HG03442 (cell line): Measurements from ENCODE around the gene CFAP299.
A peak's percentile ranks its signal among the peaks of the same experiment; 100 is the strongest.
"Not testable (repeated sequence)": the region's sequence is repeated elsewhere in the genome, so short reads cannot be mapped to it uniquely, and the experiment has no call there.

Experiments used
- ATAC-seq: cut with Tn5 transposase; IDR thresholded peaks from one replicate; pipeline ENCODE4 v1.9.1; 2021; ENCODE audit warnings: mild to moderate bottlenecking, moderate library complexity; ENCODE audit not compliant: unreplicated experiment

The CFAP299 gene

DNA sequence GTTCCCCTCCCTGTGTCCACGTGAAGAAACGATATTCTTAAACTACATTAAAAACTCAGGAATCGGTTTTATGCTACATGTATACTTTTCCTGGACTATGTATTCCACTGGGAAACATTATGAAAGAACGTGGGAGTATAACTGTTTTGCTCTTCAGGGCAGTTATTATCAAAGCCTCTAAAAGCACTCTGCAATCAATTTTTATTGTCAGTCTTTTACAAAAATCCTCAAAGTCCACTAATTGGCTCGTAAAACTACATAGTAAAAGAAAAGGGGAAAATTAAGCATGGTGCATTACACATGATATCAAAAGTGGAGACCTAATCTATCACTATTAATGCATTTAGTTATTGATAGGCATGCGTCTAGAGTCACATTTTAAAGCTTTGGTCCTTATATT is 11.4 kb upstream of the CFAP299 start:
- ATAC-seq, result no peak

DNA sequence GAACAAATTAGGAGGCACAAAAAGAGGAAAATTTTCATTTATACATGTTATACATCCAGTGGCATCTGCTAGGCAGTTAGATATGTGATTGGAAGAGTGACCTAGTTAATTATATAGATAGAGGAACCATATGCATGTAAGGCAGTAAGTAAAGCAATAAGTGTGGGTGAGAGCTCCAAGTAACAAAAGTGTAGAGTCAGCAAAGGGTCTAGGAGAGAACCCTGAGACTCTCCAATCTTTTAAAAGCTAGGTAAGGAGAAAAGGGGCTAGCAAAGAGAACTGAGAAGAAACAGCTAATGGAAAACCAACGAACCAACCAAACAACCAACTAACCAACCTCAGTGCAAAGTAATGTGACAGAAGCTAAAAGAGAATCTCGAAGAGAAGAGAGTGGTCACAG is 3.8 kb upstream of the CFAP299 start:
- no peak for ATAC-seq

DNA sequence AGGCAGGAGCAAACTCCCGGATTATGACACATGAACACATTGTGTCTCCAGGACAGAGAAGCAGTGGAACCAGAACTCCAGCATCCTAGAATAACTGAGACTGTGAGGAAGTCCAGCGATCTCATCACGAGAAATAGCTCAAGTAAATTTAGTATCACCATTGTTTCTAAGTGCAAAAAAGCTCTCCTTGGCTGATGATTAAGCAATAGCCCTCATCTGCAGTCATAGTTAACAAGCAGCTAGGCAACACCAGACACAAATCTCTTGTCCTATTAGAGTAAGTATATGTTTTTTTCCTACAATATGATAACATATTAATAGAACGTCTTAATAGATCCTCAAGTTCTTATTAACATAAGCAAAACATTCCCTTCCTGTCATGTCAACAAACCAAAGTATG is 2.4 kb upstream of the CFAP299 start:
- ATAC-seq, result no peak

DNA sequence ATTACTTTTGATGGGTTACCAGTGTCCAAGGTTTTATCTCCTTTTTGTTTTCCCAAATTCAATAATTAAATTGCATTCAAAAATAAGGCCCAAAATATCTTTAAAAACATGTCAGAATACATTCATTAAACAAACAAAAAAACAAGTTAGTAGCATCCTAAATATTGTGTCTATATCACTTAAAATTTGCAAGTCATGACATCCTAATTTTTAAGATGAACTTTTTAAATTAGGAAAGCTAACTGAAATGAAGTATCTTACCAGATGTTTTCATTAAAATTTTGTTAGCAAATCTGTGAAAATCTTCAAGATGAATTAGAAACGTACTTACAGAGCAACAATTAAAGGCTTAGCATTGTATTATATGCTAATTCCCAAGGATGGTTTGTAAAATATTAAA is 962 bp upstream of the CFAP299 start:
- ATAC-seq, result no peak

DNA sequence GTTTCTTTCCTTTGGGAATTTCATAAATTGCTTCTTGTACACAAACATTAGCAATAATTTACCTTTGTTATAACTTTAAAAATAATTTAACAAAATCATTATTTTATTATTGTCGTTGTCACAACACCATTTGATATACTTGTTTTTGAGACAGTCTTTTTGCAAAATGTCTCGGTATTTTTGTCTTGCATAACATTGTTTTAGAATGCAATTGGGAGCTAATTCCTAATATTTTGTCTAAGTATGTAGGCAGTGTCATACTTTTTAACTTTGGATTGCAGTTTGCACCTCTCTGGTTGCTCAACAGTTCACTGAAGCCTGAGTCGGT is 340 bp upstream of the CFAP299 start:
- no peak for ATAC-seq

DNA sequence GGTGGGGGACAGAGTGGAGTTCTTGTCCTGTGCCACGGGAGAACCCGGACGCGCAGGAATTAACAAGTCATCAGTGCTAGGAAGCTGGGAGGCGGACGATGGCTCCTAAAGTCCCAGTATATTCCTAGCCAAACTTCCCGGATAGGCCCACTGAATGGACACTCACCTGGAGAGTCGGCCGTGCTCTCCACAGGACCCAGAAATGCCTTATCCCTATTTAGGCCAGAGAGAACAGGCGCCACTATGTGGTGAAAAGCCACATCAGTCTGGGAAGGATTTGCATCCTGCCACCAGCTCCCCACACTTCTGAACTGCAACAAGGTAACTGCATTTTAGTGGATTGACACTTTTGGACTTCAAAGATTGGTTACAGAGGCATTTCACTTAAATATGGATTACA is 1.1 kb downstream of the CFAP299 start:
- ATAC-seq, result no peak

DNA sequence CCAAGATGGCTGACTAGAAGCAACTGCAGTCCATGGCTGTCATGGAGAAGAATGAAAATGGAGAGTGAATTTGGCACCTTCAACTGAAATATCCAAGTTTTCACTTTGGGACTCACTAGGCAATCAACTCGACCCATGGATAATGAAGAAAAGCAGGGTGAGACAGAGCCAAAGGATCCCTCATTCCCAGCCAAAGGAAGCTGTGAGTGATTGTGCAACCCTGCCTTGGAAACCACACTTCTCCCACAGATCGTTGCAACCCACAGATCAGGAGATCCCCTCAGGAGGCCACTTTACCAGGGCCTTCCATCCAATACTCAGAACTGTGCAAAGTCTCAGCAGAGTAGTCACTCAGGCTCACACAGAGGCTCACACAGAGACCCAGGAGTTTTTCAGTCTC is 4.5 kb downstream of the CFAP299 start:
- no peak for ATAC-seq

DNA sequence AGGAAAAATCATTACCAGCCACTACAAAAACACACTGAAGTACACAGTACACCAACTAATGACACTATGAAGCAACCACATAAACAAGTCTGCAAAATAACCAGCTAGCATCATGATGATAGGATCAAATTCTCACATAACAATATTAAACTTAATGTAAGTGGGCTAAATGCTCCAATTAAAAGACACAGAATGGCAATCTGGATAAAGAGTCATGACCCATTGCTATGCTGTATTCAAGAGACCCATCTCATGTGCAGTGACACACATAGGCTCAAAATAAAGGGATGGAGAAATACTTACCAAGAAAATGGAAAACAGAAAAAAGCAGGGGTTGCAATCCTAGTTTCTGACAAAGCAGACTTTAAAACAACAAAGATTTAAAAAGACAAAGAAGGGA is 7.2 kb downstream of the CFAP299 start:
- not testable (repeated sequence) for ATAC-seq

DNA sequence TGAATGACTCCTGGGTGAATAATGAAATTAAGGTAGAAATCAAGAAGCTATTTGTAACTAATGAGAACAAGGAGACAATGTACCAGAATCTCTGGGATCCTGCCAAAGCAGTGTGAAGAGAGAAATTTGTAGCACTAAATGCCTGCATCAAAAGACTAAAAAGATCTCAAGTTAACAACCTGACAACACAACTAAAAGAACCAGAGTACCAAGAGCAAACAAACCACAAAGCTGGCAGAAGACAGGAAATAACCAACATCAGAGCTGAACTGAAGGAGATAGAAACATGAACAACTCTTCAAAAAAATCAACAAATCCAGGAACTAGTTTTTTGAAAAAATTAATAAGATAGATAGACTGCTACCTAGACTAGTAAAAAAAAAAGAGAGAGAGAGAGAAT is 8.4 kb downstream of the CFAP299 start:
- ATAC-seq, result no peak

DNA sequence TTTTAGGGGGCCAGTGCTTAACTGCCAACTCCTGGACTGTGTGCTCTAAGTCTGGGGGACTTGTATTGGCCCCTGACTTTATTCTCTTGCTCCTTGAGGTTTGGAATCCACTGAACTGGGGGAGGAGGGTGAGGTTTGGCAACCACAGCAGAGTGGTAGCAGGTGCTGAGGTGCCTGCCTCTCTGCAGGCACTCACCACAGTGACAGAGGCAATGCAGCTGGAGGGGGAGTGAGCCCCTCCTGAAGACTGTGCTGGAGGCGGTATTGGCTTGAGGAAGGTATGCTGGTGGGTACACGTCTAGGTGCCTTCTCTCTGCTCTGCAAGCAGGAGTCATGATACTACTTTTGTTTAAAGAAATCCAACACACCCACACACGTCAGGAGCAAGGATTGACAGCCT is 24.6 kb downstream of the CFAP299 start:
- no peak for ATAC-seq

DNA sequence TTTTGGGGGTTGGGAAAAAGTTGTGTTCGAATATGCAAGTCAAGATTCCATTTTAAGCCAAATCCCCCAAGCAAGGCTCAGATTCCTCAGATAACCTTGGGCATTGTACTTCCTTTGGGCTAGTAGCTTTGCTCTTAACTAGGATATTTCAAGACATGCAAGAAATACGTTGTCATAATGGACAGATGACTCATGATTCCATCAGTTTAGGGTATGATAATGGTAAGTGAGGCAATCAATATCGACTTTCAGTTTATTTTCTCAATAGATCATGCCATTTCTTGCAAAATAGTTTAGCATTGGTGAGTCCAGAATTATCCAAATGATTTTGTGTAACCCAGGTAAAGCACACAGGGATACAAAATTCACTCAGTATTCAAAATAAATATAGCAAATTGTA is 25.4 kb downstream of the CFAP299 start:
- ATAC-seq, result no peak

DNA sequence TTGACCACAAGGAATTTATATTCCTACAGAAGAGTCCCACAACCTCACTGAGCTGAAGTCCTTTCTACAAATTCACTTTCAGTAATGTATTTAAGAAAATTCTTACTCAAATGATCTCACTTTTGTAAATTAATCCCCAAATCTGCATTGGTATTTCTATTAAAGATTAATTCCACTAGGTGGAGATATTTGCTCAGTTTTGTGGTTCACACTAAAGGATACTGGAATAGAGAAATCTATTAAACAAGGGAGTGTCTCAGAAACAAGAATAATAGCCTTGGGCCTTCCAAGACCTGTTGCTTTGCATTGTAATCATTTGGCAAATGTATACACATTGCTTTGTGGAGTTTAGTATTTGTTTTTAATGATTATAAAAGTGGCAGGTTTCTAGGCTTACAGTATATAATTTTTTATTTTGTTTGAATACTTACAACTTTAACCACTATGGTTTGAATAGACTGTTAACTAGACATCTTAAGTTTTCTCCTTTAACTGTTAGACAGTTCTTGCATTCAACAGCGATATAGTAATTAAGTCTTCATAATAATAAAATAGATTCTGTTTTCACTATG is 25.9 kb downstream of the CFAP299 start:
- ATAC-seq, result no peak

DNA sequence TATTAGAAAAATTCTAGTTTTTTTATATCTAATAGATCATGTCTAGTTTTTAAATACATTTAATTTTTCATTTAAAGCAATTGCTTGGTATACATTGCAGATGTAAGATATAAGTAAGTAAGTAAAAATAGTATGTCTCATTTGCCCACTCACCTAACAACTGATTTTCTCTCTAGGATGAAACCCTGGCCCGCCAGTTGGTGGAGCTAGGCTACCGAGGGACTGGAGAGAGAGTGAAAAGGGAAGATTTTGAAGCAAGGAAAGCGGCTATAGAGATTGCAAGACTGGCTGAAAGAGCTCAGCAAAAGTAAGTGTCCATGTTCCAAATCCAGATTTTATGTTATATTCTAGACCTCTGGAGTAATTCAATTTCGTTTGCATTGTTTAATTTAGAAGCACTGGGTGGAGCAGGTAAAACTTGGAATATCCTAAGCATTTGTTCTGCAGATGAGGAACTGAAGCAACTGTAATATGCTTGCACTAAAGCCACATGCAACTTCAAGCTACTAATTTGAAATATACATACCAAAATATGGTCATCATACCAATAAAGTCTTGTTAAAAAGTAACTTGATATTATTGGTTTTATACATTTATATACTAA is 27.1 kb downstream of the CFAP299 start:
- peak; percentile 63 for ATAC-seq

DNA sequence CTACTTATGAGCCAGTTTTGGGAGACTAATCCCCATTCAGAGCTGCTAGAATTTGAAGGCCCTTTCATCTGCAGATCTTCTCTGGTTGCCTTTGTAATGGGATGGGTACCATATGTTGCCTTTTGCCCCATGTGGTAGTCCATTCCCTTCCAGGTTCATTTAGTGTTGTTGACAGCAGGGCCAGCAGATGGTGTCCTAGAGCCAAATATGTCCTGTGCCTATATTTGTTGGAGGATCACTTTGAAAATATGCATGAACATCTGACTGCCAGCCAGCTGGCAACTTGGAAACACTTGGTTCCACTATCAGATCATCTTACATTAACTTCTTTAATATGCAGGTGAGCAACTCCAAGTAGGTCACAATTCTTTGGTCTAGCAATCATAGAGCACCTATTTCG is 30.4 kb downstream of the CFAP299 start:
- peak; percentile 67 for ATAC-seq

DNA sequence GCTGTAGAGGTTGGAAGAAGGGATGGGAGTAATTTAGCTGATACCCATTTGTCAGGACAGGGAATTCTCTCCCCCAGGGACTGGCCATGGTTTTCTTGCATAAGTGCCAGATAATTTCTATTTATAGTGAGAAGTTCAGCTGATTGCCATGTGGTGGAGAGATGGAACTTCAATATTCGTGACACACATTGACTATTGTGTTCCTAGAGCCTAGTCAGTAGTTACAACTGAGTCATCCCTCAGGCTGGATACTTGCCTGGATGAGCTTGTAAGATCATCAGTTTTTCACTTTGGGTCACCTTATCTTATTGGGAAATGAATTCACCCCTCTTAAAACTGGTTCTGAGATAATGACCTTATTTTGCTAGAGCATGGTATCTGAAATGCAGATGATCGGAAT is 32.2 kb downstream of the CFAP299 start:
- ATAC-seq, result no peak

DNA sequence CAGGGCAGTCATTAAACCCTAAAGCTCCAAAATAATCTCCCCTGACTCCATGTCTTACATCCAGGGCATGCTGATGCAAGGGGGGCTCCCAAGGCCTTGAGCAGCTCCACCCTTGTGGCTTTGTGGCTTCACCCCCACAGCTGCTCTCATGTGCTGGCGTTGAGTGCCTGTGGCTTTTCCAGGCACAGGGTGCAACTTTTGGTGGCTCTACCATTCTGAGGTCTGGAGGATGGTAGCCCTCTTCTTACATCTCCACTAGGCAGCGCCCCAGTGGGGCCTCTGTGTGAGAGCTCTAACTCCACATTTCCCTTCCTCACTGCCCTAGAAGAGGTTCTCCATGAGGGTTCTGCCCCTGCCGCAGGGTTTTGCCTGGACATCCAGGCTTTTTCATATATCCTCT is 35.1 kb downstream of the CFAP299 start:
- ATAC-seq, result no peak

DNA sequence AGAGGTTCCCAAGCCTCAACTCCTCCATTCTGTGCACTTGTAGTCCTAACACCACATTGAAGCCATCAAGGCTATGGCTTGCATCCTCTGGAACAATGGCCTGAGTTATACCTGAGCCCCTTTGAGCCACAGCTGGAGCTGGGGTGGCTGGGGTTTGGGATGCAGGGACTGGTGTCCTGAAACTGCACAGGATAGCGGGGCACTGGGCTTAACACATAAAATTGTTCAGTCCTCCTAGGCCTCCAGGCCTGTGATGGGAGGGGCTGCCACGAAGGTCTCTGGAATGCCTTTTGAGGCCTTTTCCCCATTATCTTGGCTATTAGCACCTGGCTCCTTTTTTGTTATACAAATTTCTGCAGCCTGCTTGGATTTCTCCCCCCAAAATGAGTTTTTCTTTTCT is 35.5 kb downstream of the CFAP299 start:
- ATAC-seq, result no peak

DNA sequence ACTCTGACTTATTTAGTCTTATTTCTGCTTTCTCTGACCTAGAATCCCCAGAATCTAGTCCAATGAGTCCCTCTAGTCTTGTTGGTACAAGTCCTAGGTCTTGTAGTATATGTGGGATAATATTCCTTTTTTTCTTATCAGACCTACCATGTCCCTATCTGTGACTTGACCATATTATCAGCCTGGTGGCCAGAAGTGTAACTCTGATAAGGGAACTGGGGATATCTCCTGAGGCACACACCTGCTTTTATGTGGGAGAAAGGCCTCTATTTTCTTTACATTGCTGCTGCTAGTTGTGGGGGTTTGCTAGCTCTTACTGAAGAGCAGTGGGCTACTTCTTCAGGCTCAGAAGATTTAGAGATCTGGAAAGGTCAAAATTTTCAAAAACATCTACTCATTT is 38.6 kb downstream of the CFAP299 start:
- ATAC-seq, result no peak

DNA sequence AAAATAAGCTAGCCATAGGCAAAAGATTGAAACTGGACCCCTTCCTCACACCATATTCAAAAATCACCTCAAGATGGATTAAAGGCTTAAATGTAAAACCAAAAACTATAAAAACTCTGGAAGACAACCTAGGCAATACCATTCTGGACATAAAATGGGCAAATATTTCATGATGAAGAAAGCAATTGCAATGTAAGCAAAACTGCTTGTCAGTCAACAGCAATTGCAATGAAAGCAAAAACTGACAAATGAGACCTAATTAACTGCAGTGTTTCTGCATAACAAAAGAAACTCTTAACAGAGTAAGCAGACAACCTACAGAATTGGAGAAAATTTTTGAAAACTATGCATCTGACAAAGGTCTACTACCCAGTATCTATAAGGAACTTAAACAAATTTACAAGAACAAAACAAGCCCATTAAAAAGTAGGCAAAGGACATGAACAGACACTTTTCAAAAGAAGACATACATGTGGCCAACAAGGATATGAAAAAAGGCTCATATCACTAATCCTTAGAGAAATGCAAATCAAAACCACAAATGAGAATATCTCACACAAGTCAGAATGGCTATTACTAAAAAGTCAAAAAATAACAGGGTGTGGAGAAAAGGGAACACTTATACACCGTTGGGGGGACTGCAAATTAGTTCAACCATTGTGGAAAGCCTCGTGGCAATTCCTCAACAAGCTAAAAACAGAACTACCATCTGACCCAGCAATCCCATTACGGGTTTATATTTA is 46.7 kb downstream of the CFAP299 start:
- ATAC-seq, result no peak

DNA sequence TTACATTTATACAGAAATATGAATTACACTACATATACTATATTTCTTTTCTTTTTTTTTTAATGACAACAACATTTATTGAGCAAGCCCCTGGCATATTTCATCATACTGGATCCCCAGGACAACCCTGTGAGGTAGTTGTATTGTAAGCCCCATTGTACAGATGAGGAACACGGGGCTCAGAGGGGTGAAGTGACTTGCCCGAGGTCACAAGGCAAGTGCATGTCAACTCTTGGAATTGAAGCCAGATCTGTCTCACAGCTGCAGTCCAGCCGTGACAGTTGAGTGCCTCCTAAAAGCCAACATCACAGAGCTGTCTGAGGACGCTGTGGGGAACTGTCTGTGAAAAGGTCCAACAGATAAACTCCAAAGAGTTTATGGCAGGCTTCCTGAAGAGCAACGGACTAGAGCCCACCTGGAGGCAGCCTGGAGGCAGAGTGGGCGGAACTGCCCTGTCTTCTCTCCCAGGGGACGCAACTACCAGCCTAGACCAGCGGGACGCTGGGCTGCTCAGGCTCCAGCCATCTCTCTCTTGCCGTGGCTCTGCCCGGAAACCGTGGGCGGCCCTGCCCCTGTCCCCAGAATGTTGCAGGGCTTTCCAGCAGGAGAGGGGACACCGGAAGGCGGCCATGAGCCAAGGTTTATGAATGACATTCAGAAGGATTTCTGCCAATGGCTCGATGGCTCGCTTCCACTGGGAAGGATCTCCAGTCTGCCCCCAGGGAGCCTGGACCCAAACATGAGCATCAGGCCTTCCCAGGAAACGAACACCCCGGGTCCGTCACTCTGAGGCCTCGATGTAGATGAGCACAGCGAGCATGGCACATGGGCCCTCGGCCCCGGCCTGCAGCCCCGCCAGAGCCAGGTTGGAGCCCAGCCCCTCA is 50.1 kb downstream of the CFAP299 start:
- ATAC-seq, result no peak

DNA sequence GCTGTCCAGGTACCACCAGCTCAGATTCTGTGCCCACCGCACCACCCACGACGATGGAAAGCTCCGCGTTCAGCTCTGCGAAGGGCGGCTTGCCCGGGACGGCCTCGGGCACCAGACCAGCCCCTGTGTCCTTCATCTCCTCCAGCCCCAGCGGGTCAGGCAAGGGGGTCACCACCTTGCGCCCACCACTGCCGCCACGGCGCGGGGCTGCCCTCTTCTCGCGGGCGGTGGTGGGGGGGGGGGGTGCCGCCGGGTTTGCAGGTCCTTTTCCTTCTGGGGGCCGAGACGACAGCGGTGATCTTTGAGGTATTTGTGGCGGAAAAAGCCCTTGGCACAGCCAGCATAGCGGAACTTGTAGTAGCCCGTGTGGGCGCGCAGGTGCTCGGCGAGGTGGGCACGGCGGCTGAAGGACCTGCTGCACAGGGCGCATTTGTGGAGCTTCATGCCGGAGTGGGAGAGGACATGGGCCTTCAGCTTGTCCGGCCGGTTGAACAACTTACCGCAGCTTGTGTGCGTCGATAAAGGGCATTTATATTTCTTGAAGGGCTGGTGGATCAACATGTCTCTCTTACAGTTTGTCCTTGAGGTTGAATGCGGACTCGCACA is 50.9 kb downstream of the CFAP299 start:
- no peak for ATAC-seq
